ENCODE results near the gene ITPR1. TPM values are rescaled to one million over a fixed set of nuclear protein-coding genes. Genes with fewer than 3 reads are reported as not detected.
A peak's percentile ranks its signal among the peaks of the same experiment; 100 is the strongest.

The ITPR1 gene
- polyA plus RNA-seq, 3 donors: 48.6 to 58.8 (median 53.2) TPM

GRCh38 chr3:4508048-4508981 lies 15.2 kb downstream of the ITPR1 start:
- DNase-seq: peak; percentile 82

DNA sequence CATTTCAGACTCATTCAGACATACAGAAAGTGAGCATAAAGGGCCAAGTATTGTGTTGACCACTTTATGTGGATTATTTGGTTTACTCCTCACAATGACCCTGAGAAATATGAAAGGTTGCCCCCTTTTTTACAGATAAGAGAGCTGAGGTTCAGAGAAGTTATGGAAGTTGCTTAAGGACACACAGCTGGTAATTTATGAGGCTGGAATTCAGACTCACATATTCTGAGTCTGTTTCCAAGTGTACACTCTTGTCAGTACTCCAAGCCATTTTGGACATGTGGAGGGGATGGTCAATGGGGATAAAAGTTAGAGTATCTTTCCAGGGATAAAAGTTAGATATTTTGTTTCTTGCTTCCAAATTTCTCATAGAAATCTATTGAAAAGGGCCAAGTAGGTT lies 15.9 kb downstream of the ITPR1 start:
- DNase-seq: no peak

- no peak for DNase-seq
Measured at GRCh38 chr3:4509983-4510755, 17.0 kb downstream of the ITPR1 start.

- DNase-seq: no peak
Measured at GRCh38 chr3:4511491-4512262, 18.5 kb downstream of the ITPR1 start.

DNA sequence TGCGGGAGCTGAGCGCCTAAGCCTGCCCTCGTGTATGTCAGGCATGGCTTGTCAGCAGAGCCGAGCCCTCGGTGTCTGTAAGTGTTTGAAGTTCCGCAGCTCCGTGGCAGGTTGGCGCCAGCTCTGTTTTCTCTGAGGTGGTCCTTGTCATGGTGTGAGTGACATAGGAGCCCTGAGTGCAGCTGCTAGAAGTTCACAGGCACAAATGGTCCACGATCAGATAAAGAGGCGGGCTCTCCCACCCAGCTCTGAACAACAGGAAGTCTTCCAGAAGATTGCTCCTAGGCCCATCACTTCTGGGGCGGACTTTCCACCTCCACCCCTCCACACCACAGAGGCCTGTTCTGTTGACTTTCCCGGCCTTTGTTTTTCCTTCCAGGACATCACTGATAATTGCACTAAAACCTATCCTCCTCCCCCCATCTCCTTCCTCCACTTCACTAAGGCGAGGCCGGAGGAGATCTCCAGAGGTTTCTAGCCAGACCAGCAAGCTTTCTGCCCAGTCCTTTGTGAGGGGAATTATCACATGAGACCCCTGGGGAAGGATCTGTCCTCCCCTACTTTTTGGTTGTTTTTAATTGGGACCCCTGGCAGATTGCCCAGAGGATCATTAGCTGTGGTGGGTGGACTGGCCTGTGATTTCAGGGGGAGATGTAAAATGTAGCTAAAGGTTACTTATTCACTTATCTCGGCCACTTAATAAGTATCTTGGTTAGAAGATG lies 19.9 kb downstream of the ITPR1 start:
- peak; percentile 88 for DNase-seq

DNA sequence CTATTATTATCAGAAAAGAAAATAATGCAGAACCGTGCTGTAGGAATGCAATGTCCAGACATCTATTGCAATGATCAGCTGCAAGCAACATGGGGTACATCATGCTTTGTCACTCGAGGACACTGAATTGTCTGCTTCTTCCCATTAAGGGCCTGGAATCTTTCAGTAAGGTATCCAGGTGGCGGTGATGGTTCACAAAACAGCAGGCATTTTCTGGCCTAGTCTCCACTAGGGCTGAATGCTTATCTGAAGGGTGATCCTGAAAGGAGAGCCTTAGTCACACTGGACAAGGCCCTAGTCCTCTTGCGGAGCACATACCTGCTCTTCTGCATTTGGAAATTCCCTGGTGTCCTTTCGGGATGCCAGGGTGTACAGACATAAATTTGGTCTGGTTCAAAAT lies 21.2 kb downstream of the ITPR1 start:
- DNase-seq: no peak

- no peak for DNase-seq
Measured at GRCh38 chr3:4514916-4515315, 21.8 kb downstream of the ITPR1 start.

DNA sequence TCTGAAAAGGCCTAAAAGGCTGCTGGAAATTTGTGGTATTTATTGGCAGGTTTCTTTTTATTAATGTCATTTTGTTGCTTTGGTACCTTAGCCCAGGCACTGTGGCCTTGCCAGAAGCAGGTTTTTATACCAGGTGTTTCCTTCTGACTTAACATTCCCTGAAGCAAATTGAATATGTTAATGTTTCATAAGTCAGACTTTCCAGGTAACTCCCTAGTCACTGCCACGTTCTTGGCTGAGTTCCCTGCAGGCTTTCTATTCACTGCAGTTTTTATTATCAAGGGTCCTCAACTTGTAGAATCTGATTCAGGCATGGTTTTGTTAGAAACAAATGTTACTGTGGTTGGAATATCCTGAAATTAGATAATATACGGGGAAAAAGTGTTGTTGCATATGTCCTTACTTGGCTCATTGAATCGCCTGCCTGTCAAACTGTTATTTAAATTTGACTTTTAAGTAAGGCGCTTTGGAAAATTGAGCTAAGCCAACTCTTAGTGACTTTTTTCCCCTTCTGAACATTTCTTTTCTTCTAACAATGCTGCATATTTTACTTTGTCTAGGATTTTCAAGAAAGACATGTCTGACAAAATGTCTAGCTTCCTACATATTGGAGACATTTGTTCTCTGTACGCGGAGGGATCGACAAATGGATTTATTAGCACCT lies 22.9 kb downstream of the ITPR1 start:
- no peak for DNase-seq

GRCh38 chr3:4517093-4517492 lies 23.9 kb downstream of the ITPR1 start:
- no peak for DNase-seq

GRCh38 chr3:4517643-4518311 lies 24.6 kb downstream of the ITPR1 start:
- DNase-seq: no peak

DNA sequence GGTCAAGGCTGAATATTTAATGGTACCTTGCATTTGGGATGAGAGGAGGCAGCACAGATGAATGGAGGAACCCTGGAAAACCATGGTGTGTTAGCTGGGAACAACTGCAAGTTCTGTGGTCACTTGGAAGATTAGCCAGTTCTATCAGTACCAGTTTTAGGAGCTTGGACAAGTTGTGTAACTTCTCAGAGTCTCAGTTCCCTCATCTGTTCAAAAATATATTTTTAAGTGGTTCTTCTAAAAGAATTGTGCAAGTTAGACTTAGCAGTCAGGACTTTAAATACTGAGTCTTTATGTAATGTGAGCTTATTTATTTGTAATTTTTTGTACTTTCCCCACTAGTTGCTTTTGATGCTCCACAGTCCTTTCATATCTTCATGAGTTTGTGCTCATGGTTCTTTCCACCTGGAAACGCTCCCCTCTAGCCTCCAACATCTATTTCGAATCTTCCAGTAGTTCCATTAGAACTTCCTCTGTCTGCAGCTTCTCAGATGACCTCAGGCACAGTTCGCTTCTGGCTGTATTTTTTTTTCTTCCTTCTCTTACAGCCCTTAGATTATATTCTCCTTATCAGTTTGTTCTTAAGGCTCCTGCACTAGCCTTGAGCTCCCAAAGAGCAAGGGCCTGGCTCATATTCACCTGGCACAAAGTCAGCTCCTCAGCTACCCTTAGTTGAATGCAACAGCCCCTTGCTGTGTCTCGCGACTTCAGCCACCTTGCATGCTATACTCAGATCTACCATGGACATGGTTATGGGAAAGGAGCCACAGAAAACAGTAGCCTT lies 27.1 kb downstream of the ITPR1 start:
- no peak for DNase-seq

GRCh38 chr3:4522947-4523346 lies 29.8 kb downstream of the ITPR1 start:
- no peak for DNase-seq

GRCh38 chr3:4523710-4524698 lies 30.9 kb downstream of the ITPR1 start:
- no peak for DNase-seq

DNA sequence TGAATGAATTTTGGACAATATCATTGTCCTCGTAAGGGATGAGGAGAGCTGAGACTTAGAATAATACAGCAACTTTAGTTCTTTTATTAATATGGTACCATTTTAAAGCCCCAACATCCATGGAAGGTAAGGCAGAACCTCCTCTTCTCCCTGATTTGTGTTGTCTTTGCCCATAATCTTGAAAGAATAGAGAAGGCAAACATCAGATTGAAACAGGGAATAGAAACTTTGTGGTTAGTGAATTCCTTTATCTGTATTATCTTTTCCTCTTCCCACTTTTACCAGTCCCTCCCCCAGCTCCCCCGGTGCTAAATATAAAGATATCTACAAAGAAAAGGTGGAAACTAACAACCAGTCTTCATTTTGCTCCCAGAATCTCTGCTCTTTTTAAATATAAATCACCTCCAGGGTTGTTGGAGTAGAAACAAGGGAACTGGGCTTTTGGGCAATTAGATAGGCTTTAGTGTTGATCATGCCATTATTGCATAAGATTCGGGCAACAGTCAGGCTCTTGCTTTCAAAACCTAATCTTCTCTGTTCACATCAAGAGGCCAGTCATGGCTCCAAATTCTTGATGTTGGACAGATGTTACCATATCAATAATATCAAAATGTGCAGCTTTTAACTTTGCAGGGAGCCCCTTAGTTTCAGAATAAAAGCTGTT lies 32.5 kb downstream of the ITPR1 start:
- DNase-seq: no peak

GRCh38 chr3:4528320-4528719 lies 35.2 kb downstream of the ITPR1 start:
- DNase-seq: no peak

GRCh38 chr3:4528819-4529600 lies 35.9 kb downstream of the ITPR1 start:
- no peak for DNase-seq
